NCI-H2227 (cell line): ENCODE measurements around the gene CEP68.

Source experiments
- DNase-seq: peaks from one replicate; lab custom pipeline; 2025; ENCODE audit not compliant: unreplicated experiment; lab: John Stamatoyannopoulos, UW

CEP68 gene

DNA sequence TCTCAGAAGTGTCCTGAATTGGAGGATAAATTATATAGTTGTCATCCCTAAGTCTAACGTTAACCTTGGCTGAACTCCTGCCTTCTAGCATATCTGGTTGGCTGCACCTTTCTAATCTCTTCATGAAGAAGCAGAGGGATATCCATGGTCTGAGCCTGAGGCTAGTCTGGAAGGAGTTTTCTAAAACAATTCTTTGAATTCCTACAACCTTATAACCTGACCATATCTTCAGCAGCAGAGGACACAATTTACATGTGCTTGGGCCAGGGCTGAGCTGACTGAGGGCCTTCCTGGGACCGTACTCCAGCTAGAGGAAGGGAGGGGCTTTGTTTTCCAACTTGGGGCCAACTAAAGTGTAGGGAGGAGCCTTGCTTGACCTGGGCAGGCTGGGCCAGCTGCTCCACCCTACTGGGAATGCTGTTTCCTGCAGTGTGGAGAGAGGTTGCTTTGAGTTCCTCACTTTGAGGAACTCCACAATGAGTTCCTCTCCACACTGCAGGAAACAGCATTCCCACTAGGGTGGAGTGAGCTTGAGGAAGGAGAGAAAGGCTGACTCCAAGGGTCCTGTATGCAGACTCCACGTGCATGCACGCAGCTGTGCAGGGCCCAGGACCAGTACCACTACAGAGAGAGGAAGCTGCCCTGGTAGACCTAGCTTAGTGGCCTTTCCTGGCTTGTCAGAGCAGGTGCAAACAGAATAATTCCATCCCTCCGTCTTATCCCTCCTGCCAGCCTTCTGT, 19.6 kb downstream of the CEP68 start:
- no peak for DNase-seq

DNA sequence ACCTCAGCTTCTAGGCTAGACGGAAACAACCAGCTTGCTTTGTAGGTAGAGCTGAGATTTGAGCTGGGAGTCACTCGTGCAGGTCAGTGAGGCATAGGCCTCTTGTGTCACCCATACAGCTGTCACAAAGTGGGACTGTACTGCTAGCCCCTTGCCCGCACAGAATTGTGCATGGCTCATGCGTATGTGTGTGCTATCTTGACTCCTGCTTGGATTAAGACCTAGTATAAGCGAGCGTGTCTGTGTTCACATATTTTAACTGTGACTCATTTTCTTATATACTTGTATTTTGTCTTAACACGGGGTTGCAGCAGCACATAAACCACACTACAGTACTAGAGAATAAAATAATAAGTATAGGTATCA, 20.1 kb downstream of the CEP68 start:
- DNase-seq = no peak

GRCh38 chr2:65077898-65078297, 21.7 kb downstream of the CEP68 start:
- no peak for DNase-seq

DNA sequence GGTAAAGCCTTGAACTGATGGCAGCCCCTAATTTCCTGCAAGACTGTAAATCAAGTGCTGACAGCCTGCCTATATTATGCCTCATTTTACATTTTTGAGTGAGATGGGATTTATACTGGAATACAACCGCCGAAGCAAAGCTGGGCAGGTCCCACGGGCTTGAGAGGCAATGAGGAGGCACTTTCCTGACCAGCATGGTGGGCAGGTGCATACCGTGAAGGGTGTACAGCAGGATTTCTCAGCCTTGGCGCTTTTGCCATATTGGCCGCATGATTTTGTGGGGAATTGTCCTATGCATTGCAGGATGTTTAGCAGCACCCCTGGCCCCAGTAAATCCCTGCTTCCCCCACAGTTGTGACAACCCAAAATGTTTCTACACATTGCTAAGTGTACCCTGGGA, 22.8 kb downstream of the CEP68 start:
- no peak for DNase-seq

DNA sequence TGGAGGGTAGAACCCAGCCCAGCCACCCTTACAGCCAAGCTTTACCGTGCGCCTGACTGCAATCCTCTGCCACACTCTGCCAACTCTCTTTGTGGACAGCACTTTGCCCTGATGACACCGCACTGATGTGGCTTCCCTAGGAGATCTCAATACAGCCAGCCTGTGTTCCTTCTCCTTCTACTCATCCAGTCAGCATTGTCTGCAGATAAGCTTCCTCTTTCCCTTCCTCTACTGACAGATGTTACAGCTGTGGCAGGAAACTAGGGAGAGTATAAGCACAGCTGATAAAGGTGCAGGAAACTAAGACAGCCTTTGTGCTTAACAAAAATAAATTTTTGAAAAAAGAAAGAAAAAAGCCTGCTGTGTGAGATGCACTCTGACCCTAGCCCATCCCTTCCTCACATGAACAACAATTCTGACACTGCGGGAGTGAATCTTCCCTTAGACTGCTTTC, 25.0 kb downstream of the CEP68 start:
- no peak for DNase-seq

DNA sequence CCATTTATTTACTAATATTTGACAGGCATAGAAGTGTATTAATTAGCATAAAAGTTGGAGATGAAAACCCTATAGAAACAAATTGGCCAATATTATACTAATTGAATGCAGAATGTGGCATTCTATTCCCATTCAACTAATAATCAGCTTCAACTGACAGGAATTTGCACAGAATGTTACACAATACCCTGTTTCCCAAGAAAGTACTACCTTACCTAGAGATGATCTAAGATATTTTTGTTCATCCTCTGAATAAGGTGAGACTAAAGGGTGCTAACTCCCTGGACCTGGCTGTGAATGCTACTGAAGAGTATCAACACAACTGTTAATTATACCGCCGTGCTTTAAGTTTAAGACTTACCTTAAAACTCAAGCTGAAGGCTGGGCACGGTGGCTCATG, 28.9 kb downstream of the CEP68 start:
- no peak for DNase-seq

GRCh38 chr2:65092791-65093190, 36.6 kb downstream of the CEP68 start:
- no peak for DNase-seq

DNA sequence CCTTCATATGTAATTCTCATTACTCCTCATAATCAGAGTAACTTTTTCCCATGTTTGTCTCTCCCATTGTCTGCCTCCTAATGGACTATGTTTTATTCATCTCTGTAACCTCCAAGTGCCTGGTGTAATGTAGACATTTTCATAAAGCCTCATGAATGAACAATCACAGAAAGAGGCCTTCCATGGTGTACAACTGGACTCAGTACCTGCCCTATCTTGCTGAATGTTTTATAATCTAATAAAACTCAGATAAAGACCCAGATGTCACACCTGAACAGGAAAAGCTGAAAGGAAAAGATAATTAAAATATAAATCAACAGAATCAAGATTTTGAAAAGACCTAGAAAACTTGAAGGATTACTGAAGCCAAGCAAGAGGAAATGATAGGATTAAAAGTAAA, 37.0 kb downstream of the CEP68 start:
- no peak for DNase-seq

DNA sequence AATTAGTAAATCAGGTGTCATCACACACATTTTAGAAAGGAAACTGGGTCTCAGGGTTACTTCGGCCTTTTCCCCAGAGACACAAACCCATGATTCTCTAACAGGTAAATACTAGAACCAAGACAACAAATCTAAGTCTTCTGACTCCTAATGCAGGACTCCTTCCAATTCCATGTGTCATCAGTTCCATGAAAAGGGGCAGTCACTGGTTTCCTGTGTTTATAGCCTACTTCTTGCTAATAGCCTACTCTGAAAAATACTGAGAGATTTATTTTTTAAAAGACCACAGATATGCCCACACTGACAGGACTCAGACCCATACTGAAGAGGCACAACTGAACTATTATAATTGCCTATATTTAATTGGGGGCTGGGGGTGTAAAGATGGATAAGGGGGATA, 40.7 kb downstream of the CEP68 start:
- DNase-seq = no peak

- no peak for DNase-seq
Observed at GRCh38 chr2:65097844-65098243, 41.6 kb downstream of the CEP68 start.

GRCh38 chr2:65098741-65099140, 42.5 kb downstream of the CEP68 start:
- no peak for DNase-seq

- DNase-seq = no peak
Observed at GRCh38 chr2:65101071-65101470, 44.9 kb downstream of the CEP68 start.

DNA sequence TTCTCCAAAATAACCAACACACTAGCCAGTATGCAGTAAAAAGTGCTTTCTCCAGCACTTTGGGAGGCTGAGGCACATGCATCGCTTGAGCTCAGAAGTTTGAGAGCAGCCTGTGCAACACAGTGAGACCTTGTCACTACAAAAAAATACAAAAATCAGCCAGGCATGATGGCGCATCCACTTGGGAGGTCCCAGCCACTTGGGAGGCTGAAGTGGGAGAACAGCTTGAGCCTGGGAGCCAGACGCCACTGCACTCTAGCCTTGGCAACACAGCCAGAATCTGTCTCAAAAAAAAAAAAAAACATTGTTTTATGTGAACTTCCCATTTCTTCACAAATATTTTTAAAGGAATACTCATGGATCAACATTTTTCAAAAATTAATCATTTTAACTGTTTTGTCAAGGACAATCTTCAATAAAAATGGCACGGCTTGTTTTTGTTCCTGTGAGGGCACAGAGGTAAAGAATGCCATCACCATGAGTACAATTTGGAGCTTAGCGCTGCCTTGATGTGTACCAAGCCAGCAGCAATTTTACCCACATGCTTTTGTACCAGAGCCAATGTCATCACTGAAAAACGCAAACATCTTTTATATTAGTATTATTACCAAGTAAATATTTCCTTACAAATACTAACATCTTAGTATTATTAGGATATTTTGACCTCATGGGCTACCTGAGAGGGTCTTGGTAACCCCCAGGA, 46.9 kb downstream of the CEP68 start:
- DNase-seq = no peak

DNA sequence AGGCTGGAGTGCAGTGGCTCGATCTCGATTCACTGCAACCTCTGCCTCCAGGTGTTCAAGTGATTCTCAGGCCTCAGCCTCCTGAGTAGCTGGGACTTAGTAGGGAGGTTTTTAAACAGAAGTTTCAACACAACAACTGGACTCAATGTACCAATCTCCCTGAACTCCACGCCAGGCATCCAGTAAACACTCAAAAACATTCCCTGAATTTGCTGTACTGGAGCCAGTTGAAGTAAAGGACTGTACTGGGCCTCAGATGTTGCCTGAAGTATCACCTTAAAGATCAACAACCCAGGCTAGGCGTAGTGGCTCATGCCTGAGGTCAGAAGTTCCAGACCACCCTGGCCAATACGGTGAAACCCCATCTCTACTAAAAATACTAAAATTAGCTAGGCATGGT, 51.3 kb downstream of the CEP68 start:
- DNase-seq = no peak

DNA sequence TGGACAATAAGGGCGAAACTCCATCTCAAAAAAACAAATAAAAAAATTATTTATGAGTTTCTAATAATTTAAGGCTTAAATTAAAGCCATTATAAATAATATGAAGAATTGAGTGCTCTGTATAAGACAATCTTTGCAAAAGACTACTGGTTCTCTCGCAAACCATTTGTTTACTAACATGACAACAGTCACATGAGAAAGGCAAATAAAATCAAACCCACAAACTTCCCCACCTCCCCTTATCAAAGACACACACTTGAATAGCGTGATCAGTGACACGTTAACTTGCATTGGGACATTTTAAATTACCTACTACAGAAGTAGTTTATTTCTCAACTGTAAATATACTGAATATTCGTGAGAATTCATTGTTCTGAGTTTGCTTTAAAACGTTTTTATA, 52.6 kb downstream of the CEP68 start:
- DNase-seq = no peak

DNA sequence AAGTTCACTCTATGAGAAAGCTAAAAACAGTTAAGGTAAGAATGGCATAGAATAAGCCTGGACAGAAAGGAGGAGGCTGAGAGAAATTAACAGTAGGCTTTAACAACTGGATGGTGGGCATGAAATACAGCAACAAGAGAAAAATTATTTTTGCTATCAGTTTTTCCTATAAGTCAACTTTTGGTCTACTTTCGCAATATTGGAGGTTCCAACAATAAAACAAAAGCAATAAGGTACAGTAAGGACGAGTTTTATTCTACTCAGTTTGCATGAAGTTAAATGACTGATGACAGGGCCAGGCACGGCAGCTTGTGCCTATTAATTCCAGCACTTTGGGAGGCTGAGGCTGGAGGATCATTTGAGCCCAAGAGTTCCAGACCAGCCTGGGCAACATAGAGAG, 56.4 kb downstream of the CEP68 start:
- no peak for DNase-seq

DNA sequence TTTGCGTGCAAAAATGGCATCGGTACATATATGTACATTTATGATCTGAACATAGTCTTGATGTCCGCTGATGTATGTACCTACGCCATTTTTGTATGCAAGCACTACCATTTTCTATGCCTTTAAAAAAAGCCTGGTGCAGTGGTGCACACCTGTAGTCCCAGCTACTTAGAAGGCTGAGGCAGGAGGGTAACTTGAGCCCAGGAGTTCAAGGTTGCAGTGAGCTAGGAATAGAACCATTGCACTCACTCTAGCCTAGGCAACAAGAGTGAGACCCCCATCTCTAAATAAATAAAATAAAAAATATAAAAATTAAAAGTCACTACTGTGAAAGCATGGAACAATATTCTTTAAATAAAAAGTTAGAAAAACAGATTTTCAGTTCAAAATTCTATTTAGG, 57.0 kb downstream of the CEP68 start:
- no peak for DNase-seq

DNA sequence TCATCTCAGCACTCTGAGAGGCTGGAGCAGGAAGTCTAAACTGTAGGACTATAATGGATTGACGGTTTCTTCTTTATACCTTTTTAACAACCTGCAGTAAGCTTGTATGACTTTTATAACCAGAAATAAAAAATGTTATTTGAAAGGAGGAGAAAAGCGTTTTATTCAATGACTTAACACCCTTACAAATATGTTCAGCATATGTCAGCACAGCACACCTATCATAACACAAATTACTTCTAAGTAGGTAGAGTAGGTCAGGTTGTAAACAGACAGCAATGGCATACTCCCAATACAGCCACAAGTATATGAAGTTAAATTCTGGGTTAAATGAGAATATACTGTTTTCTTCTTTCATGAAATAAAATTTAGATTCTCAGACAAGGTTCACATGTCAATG, 57.6 kb downstream of the CEP68 start:
- DNase-seq = no peak

- no peak for DNase-seq
Observed at GRCh38 chr2:65114921-65115320, 58.7 kb downstream of the CEP68 start.

- no peak for DNase-seq
Observed at GRCh38 chr2:65116645-65117044, 60.4 kb downstream of the CEP68 start.

GRCh38 chr2:65120990-65121693, 64.9 kb downstream of the CEP68 start:
- no peak for DNase-seq

DNA sequence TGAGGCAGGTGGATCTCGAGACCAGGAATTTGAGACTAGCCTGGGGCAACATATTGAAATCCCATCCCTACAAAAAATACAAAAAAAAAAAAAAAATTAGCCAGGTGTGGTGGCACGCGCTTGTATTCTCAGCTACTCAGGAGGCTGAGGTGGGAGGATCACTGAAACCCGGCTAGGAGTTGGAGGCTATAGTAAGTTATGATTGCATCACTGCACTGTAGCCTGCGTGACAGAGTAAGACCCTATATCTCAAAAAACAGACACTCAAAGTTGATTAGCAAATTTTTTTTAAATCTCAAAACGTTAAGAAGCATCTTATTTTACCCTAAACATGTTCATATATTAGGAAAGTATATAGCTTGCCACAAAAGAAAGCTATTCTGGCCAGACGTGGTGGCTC, 66.1 kb downstream of the CEP68 start:
- no peak for DNase-seq
